Measurements from ENCODE around the gene SS18.

GRCh38 chr18:26071020-26071419 lies 19.4 kb downstream of the SS18 start:
- TF ChIP-seq CTCF (IDR thresholded peaks at IDR 0.05; ENCODE audit: insufficient read depth, low read length, poor library complexity, severe bottlenecking) (no peak), EZH2phosphoT487 (conservative IDR thresholded peaks at IDR 0.05; ENCODE audit: low read length) (no peak)
